HG03565 (cell line): ENCODE measurements around the gene PFN1.

ENCODE experiments used
- ATAC-seq: cut with Tn5 transposase; IDR thresholded peaks from one replicate; pipeline ENCODE4 v1.9.1; 2021; ENCODE audit warnings: mild to moderate bottlenecking, moderate library complexity; ENCODE audit not compliant: unreplicated experiment

PFN1 gene

DNA sequence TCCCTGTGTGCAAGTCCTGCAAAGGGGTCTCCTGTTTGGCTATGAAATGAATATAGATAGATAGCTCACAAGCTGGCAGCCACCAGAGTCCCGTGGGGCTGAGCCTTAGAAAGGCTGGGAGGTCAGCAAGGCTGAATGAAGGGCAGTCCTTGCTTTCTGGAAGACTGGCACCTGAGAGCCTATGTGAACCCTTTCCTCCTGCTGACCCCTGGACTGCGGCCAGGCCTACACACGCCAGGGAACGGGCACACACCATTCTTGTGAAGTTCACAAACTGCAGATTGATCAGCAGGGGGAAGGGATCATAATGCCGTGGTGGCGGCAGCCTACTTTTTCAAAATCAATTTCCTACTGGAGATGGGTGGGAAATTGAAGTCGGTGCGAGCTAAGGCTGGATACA lies 50.0 kb downstream of the PFN1 start:
- no peak for ATAC-seq

DNA sequence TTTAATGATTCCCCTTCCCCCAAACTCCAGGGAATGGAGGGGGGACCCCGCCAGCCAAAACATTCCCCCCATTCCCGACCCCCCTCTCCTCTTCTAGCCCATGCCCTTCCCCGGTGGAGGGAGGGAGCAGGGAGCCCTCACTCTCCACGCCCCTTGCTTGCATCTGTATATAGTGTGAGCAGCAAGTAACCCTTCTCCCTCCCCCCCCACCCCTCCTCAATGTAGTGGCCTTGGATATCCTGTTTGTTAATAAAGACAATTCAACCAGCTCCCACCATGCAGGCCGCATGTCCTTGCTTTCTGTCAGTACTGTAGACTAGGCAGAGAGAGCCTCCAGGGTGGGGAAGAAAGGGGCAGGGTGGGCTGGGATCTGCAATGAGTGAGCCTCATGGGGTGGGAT lies 50.5 kb downstream of the PFN1 start:
- no peak for ATAC-seq

DNA sequence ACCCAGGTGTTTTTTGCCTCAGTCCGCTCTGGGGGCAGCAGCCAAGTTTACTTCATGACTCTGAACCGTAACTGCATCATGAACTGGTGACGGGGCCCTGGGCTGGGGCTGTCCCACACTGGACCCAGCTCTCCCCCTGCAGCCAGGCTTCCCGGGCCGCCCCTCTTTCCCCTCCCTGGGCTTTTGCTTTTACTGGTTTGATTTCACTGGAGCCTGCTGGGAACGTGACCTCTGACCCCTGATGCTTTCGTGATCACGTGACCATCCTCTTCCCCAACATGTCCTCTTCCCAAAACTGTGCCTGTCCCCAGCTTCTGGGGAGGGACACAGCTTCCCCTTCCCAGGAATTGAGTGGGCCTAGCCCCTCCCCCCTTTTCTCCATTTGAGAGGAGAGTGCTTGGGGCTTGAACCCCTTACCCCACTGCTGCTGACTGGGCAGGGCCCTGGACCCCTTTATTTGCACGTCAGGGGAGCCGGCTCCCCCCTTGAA lies 51.1 kb downstream of the PFN1 start:
- ATAC-seq, result no peak

DNA sequence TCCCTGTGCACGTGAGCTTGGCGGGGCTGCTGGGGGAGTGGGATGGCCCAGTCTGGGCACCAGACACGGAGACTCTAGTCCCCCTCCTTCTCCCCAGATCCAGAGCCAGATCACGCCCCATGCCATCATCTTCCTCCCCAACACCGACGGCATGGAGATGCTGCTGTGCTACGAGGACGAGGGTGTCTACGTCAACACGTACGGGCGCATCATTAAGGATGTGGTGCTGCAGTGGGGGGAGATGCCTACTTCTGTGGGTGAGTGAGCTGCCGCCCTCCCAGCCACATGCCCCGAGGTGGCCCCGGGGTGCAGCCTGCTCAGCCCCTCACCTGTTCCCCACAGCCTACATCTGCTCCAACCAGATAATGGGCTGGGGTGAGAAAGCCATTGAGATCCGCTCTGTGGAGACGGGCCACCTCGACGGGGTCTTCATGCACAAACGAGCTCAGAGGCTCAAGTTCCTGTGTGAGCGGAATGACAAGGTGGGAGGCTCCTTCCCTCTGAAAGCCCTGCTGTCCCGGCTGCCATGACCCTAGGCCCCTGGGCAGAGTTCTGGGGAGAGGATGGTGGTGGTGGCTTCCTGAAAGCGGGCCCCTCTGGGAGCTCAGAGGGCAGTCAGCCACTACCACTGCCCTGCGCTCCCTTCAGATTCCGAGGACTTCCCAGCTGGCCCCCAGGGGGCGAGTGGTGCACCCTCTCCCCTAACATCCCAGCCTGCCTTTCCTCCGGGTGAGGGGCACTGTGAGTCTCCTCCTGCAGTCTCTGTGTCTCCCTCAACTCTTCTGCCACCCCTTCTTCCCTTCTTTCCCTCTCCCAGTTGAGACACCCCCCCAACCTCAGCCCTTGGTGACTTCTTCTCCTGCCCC lies 51.8 kb downstream of the PFN1 start:
- ATAC-seq, result no peak

DNA sequence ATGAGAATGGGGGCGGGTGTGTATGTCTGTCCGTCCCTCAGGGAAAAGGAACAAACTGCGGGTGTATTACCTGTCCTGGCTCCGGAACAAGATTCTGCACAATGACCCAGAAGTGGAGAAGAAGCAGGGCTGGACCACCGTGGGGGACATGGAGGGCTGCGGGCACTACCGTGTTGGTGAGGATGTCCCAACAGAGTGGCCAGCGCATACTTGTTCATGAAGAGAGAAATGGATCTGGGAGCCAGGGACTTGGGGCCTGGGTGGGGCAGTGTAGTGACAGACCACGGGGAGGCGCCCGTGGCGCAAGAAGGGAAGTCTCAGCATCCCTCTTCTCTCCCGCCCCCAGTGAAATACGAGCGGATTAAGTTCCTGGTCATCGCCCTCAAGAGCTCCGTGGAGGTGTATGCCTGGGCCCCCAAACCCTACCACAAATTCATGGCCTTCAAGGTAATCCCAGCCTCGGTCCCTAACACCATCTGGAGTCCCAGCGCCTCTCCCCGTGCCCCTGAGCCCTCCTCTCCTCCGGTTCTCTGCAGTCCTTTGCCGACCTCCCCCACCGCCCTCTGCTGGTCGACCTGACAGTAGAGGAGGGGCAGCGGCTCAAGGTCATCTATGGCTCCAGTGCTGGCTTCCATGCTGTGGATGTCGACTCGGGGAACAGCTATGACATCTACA lies 52.5 kb downstream of the PFN1 start:
- no peak for ATAC-seq
